ENCODE measurements around the gene LIFR. TPM values are rescaled to one million over a fixed set of nuclear protein-coding genes. Genes with fewer than 3 reads are reported as not detected.

The LIFR gene
- polyA plus RNA-seq, 1 experiment, result 2.7 TPM

DNA sequence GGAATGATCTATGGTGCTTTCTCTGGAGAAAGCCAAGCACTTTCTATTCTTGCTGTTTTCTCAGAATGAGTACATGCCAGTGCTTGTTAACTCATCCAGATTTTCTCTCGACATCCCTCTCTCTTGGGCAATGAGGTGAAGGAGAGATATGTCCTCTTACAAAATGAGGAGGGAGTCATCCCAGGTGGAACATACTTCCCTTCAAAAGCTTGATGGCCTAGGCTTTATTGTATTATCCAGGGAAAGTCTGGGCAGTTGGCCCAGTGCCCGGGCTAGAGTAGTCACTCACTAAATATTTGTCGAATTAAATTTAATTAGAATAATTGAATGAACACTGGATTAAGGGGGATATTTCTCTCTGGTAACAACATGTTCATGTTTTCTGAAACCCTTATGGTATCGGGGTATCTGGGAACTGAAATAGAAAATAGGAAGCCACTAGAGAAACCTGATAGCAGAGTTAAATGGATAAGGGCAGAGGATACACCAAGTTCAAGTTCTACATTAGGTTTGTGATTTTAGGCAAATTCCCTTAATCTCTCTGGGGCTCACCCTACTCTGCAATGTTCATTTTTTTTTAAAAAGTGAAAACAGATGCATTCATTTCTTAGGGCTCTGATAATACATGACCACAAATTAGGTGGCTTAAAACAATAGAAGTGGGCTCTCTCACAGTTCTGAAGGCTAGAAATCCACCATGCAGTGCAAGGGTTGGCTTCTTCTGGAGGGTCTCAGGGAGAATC is 99.6 kb downstream of the LIFR start:
- Histone ChIP-seq H3K36me3 (ENCODE audit: control insufficient read depth, insufficient read depth, low read length) (no peaks in the 10 kb centered on the region), H3K27me3 (ENCODE audit: control insufficient read depth, insufficient read depth, low read length) (no peaks in the 10 kb centered on the region; the same call in 1 of the 2 replicates), H3K4me3 (ENCODE audit: low read depth, low read length) (no peak overlapping the region)
- DNase-seq (ENCODE audit: low read depth), result no peak
- TF ChIP-seq CTCF (IDR thresholded peaks at IDR 0.05; ENCODE audit: insufficient read depth, low read depth, low read length), result no peak
- CTCF ChIA-PET, result interaction anchor here (1.2 to 1.3 kb wide), 2 partner anchors 15 to 36 kb away, joined by 4 read pairs; no protein-coding TSS in a partner anchor
- POLR2A ChIA-PET, result no interaction called here

DNA sequence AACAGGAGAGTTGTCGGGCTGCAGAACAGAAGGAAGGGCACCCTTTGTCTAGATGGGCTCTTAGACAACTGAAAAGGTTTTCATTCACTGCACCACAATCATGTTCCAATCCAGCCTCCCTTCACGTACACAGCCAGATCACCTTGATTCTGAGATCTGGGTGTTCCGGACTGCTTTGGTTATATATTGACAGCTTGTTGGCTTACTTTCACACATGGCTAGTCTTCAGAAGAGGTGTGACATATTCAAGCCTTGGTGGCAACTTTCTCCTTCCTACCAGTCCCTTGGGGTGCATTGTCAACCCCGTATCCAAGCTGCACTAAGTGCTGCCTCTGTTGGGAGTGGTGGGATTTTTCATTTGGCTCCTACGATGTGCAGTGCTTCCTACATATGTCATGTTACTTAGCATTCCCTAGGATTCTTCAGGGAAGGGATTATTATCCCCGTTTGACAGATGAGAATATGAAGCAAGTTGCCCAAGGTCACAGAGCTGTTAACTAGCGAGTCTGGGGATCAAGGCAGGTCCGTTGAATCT is 100.6 kb downstream of the LIFR start:
- no peak for DNase-seq (ENCODE audit: low read depth)
- POLR2A ChIA-PET, result no interaction called here

DNA sequence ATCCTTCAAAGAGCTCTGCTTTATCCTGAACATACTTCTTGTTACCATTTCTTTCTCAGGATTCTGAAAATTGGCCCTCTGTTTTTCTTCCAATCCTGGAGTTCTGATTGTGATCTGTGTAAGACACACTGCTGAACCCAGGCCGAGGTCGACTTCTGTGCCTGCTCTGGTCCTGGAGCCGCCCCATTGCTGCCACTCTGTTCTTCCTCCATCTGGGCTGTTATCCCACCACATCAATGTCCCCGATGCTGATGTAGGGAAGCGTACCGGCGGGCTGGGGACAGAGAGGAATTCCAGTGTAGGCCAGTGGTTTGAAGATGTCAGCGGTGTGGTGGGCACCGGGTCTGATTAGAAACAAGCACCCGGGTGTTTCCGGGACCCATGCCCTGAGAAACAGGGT is 102.5 kb downstream of the LIFR start:
- CTCF ChIA-PET, result interaction anchor here (0.9 to 4.8 kb wide), 2 partner anchors 10 to 12 kb away, joined by 5 to 23 read pairs; no protein-coding TSS in a partner anchor
- Histone ChIP-seq H3K4me3 (ENCODE audit: low read depth, low read length) (no peak overlapping the region), H3K36me3 (ENCODE audit: control insufficient read depth, insufficient read depth, low read length) (no peaks in the 10 kb centered on the region), H3K27me3 (ENCODE audit: control insufficient read depth, insufficient read depth, low read length) (no peaks in the 10 kb centered on the region; the same call in 1 of the 2 replicates)
- no peak for TF ChIP-seq CTCF (IDR thresholded peaks at IDR 0.05; ENCODE audit: insufficient read depth, low read depth, low read length)
- DNase-seq (ENCODE audit: low read depth), result no peak
- POLR2A ChIA-PET, result no interaction called here

More for the DNA sequence above, 100.6 kb downstream of the LIFR start:
- Histone ChIP-seq H3K4me3 (ENCODE audit: low read depth, low read length) (no peak overlapping the region), H3K27me3 (ENCODE audit: control insufficient read depth, insufficient read depth, low read length) (no peaks in the 10 kb centered on the region; the same call in 1 of the 2 replicates), H3K36me3 (ENCODE audit: control insufficient read depth, insufficient read depth, low read length) (no peaks in the 10 kb centered on the region)
- no peak for TF ChIP-seq CTCF (IDR thresholded peaks at IDR 0.05; ENCODE audit: insufficient read depth, low read depth, low read length)
- CTCF ChIA-PET, result interaction anchor here (0.6 to 1.4 kb wide), 4 partner anchors 14 to 325 kb away, joined by 3 to 4 read pairs (median 4); no protein-coding TSS in a partner anchor

DNA sequence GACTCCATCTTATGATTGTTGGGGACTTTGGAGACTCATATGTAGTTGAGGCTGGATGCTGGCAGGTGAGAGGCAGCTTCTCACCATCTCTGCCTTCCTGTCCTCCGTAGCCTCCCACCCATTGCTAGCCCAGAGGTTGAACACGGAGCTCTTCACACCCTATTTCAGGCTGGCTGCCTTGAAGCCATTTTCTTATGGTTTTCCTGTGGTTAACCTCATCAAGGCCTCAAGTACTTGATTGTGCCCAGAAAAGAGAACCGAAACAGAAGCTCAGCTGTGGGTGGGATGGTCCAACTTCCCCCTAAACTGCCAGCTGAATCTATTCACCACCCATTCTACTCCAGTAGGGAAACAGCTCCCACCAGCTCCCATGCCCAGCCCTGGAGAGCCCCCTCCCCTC is 102.9 kb downstream of the LIFR start:
- Histone ChIP-seq H3K4me3 (ENCODE audit: low read depth, low read length) (no peak overlapping the region), H3K27me3 (ENCODE audit: control insufficient read depth, insufficient read depth, low read length) (no peaks in the 10 kb centered on the region; the same call in 1 of the 2 replicates), H3K36me3 (ENCODE audit: control insufficient read depth, insufficient read depth, low read length) (no peaks in the 10 kb centered on the region)
- ChIA-PET CTCF (interaction anchor here (0.9 to 4.8 kb wide), 4 partner anchors 10 to 356 kb away, joined by 3 to 23 read pairs (median 4); no protein-coding TSS in a partner anchor), POLR2A (no interaction called here)
- DNase-seq (ENCODE audit: low read depth), result no peak
- no peak for TF ChIP-seq CTCF (IDR thresholded peaks at IDR 0.05; ENCODE audit: insufficient read depth, low read depth, low read length)

- Histone ChIP-seq H3K27me3 (ENCODE audit: control insufficient read depth, insufficient read depth, low read length) (no peaks in the 10 kb centered on the region; the same call in 1 of the 2 replicates), H3K36me3 (ENCODE audit: control insufficient read depth, insufficient read depth, low read length) (no peaks in the 10 kb centered on the region), H3K4me3 (ENCODE audit: low read depth, low read length) (no peak overlapping the region)
- ChIA-PET CTCF (interaction anchor here (1.1 to 4.8 kb wide), 3 partner anchors 10 to 358 kb away, joined by 4 to 23 read pairs (median 4); no protein-coding TSS in a partner anchor), POLR2A (no interaction called here)
- TF ChIP-seq CTCF (IDR thresholded peaks at IDR 0.05; ENCODE audit: insufficient read depth, low read depth, low read length), result no peak
- no peak for DNase-seq (ENCODE audit: low read depth)
Measured at GRCh38 chr5:38452201-38452600, 104.2 kb downstream of the LIFR start.
